Caco-2 (cell line): Measurements from ENCODE around the gene RGS6. TPM values are rescaled to one million over a fixed set of nuclear protein-coding genes. Genes with fewer than 3 reads are reported as not detected.

Experiments used
- BruUV-seq: library from RNA; stranded (reverse); fragments of 400-500 nt; replicated peaks from 2 replicates; lab custom pipeline; 2021; lab: Mats Ljungman, UMichigan
- CTCF ChIA-PET: fragments of 300-600 bp; sonication (Branson Sonifier 250); formaldehyde crosslinking; loops from one replicate; lab custom pipeline; 2022; ENCODE audit warnings: antibody characterized with exemption; lab: Charles Lee
- POLR2A ChIA-PET: fragments of 300-600 bp; sonication (Branson Sonifier 250); formaldehyde crosslinking; loops from one replicate; lab custom pipeline; 2022; ENCODE audit warnings: antibody characterized with exemption; lab: Charles Lee
- DNase-seq, 2 experiments: peaks; one replicate each; pipeline versions ENCODE4 v3.0.0 to v3.0.0-alpha.2; 2020 to 2022
- H3K27me3 ChIP-seq: replicated peaks from 2 replicates; pipeline ENCODE4 v1.6.0; 2011; ENCODE audit warnings: low read length; ENCODE audit not compliant: control insufficient read depth, insufficient read depth
- H3K36me3 ChIP-seq: 2 replicates; pipeline ENCODE4 v1.5.1; 2011; ENCODE audit warnings: low read length; ENCODE audit not compliant: control insufficient read depth, insufficient read depth
- H3K4me1 ChIP-seq: fragments of 250-450 bp; sonication (Bioruptor Pico); 2 replicates; pipeline ENCODE4 v1.5.1; 2020; ENCODE audit warnings: mild to moderate bottlenecking
- H3K4me3 ChIP-seq: 2 replicates; pipeline ENCODE4 v1.5.1; 2011; ENCODE audit warnings: low read depth, mild to moderate bottlenecking, control low read depth, low read length
- H3K9me3 ChIP-seq: fragments of 250-450 bp; sonication (Bioruptor Pico); 2 replicates; pipeline ENCODE4 v1.5.1; 2020; ENCODE audit warnings: mild to moderate bottlenecking, moderate library complexity
- H3K27ac Mint-ChIP-seq: one replicate; pipeline ENCODE4 v1.8.0; 2022; ENCODE audit warnings: mixed read lengths; ENCODE audit not compliant: unreplicated experiment
- H3K27me3 Mint-ChIP-seq: one replicate; pipeline ENCODE4 v1.8.0; 2022; ENCODE audit warnings: mixed read lengths; ENCODE audit not compliant: insufficient read depth, unreplicated experiment
- H3K36me3 Mint-ChIP-seq: one replicate; pipeline ENCODE4 v1.8.0; 2022; ENCODE audit warnings: mild to moderate bottlenecking, mixed read lengths; ENCODE audit not compliant: insufficient read depth, unreplicated experiment
- H3K4me1 Mint-ChIP-seq: one replicate; pipeline ENCODE4 v1.8.0; 2022; ENCODE audit warnings: low read depth, mixed read lengths; ENCODE audit not compliant: unreplicated experiment
- H3K4me3 Mint-ChIP-seq: one replicate; pipeline ENCODE4 v1.8.0; 2022; ENCODE audit warnings: mild to moderate bottlenecking, moderate library complexity, mixed read lengths; ENCODE audit not compliant: unreplicated experiment
- H3K9me3 Mint-ChIP-seq: one replicate; pipeline ENCODE4 v1.8.0; 2022; ENCODE audit warnings: mixed read lengths; ENCODE audit not compliant: unreplicated experiment
- CTCF ChIP-seq, 2 experiments: fragments of 200-600 bp in 1 of 2; IDR thresholded peaks; 1 replicate in 1 of 2; 2 replicates in 1 of 2; pipeline versions ENCODE4 v1.5.1 to v1.8.0; 2011 to 2022; ENCODE audit warnings: antibody characterized with exemption in 1 of 2, control low read depth in 1 of 2, inconsistent platforms in 1 of 2, low read depth in 1 of 2, low read length in 1 of 2, mild to moderate bottlenecking in 1 of 2, moderate library complexity in 1 of 2; ENCODE audit not compliant: insufficient read depth in 1 of 2, severe bottlenecking in 1 of 2, unreplicated experiment in 1 of 2
- intact Hi-C: fragments of 100-400 bp; cut with micrococcal nuclease; formaldehyde crosslinking; loops from one replicate; pipeline ENCODE4 v1.10.0; 2022; ENCODE audit not compliant: unreplicated experiment
- total RNA-seq: library from RNA; stranded (reverse); gene quantifications from 2 replicates; pipeline ENCODE4 v1.2.3, GENCODE V29; 2022

RGS6 gene
- total RNA-seq, 1 experiment from 2014 or later, result not detected

- TF ChIP-seq CTCF (IDR thresholded peaks at IDR 0.05; ENCODE audit: insufficient read depth in 1 of 2, low read depth in 1 of 2, low read length in 1 of 2, severe bottlenecking in 1 of 2, unreplicated experiment in 1 of 2), result no peak
- Histone ChIP-seq H3K27me3 (no peaks in the 10 kb centered on the region), H3K9me3 (no peaks in the 10 kb centered on the region), H3K4me3 (no peak overlapping the region), H3K4me1 (no peaks in the 10 kb centered on the region), H3K36me3 (no peaks in the 10 kb centered on the region)
- BruUV-seq, result no TSS peak
- Mint-ChIP-seq H3K4me3 (no peak overlapping the region), H3K36me3 (no peaks in the 10 kb centered on the region), H3K4me1 (no peaks in the 10 kb centered on the region), H3K9me3 (peaks cover 13% of the 10 kb centered on the region), H3K27ac (no peak overlapping the region), H3K27me3 (peaks cover 14% of the 10 kb centered on the region)
- DNase-seq, result no peak
- POLR2A ChIA-PET, result no interaction called here
- intact Hi-C loops, result no loop called here
- CTCF ChIA-PET, result no interaction called here
Observed at GRCh38 chr14:72146241-72146640, 214.0 kb downstream of the RGS6 start.

- ChIA-PET POLR2A (no interaction called here), CTCF (no interaction called here)
- no peaks in the 10 kb centered on the region for H3K4me1 Mint-ChIP-seq
- Histone ChIP-seq H3K4me1 (no peaks in the 10 kb centered on the region), H3K36me3 (no peaks in the 10 kb centered on the region), H3K9me3 (peaks cover 6% of the 10 kb centered on the region), H3K27me3 (no peaks in the 10 kb centered on the region), H3K4me3 (no peak overlapping the region)
- peaks cover 24% of the 10 kb centered on the region for H3K9me3 Mint-ChIP-seq
- no peak for TF ChIP-seq CTCF (IDR thresholded peaks at IDR 0.05; ENCODE audit: insufficient read depth in 1 of 2, low read depth in 1 of 2, low read length in 1 of 2, severe bottlenecking in 1 of 2, unreplicated experiment in 1 of 2)
- H3K36me3 Mint-ChIP-seq, result no peaks in the 10 kb centered on the region
- no TSS peak for BruUV-seq
- H3K27me3 Mint-ChIP-seq, result peaks cover 8% of the 10 kb centered on the region
- intact Hi-C loops, result no loop called here
- no peak overlapping the region for H3K27ac Mint-ChIP-seq
- DNase-seq, result no peak
- no peak overlapping the region for H3K4me3 Mint-ChIP-seq
Observed at GRCh38 chr14:72154645-72155378, 222.6 kb downstream of the RGS6 start.

GRCh38 chr14:72155379-72155993, 223.3 kb downstream of the RGS6 start:
- BruUV-seq, result no TSS peak
- Mint-ChIP-seq H3K4me3 (no peak overlapping the region), H3K4me1 (no peaks in the 10 kb centered on the region), H3K27ac (no peak overlapping the region), H3K27me3 (peaks cover 4% of the 10 kb centered on the region), H3K9me3 (peaks cover 24% of the 10 kb centered on the region), H3K36me3 (no peaks in the 10 kb centered on the region)
- H3K4me3 ChIP-seq, result no peak overlapping the region
- no peak for TF ChIP-seq CTCF (IDR thresholded peaks at IDR 0.05; ENCODE audit: insufficient read depth in 1 of 2, low read depth in 1 of 2, low read length in 1 of 2, severe bottlenecking in 1 of 2, unreplicated experiment in 1 of 2)
- no peak for DNase-seq
- peaks cover 6% of the 10 kb centered on the region for H3K9me3 ChIP-seq
- no peaks in the 10 kb centered on the region for H3K27me3 ChIP-seq
- H3K36me3 ChIP-seq, result no peaks in the 10 kb centered on the region
- ChIA-PET POLR2A (no interaction called here), CTCF (no interaction called here)
- intact Hi-C loops, result no loop called here
- no peaks in the 10 kb centered on the region for H3K4me1 ChIP-seq
